GM21526 (cell line): ENCODE measurements around the gene TRNT1.
A peak's percentile ranks its signal among the peaks of the same experiment; 100 is the strongest.

Experiments
- ATAC-seq: cut with Tn5 transposase; IDR thresholded peaks from one replicate; pipeline ENCODE4 v1.9.1; 2021; ENCODE audit warnings: moderate library complexity; ENCODE audit not compliant: unreplicated experiment, low FRiP score

TRNT1 gene

DNA sequence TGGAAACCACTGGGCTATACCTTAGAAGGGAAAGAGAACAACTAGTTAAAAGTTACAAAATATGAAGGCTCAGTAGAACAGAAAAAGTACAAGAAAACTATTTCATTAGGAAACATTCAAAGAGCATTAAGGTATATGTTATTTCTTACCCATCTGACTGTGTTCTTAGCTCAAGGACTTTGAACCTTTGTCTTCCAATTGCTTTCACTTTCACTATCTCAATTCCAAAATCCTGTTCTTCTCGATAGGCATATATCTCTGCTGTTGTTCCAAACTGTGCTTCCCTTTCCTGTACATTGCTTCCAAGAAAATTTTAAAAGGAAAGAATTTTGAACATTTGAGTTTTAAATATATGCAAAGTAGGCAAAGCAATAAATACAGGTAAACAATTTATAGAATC, 45.9 kb downstream of the TRNT1 start:
- no peak for ATAC-seq

- no peak for ATAC-seq
Measured at GRCh38 chr3:3177861-3178497, 51.2 kb downstream of the TRNT1 start.

DNA sequence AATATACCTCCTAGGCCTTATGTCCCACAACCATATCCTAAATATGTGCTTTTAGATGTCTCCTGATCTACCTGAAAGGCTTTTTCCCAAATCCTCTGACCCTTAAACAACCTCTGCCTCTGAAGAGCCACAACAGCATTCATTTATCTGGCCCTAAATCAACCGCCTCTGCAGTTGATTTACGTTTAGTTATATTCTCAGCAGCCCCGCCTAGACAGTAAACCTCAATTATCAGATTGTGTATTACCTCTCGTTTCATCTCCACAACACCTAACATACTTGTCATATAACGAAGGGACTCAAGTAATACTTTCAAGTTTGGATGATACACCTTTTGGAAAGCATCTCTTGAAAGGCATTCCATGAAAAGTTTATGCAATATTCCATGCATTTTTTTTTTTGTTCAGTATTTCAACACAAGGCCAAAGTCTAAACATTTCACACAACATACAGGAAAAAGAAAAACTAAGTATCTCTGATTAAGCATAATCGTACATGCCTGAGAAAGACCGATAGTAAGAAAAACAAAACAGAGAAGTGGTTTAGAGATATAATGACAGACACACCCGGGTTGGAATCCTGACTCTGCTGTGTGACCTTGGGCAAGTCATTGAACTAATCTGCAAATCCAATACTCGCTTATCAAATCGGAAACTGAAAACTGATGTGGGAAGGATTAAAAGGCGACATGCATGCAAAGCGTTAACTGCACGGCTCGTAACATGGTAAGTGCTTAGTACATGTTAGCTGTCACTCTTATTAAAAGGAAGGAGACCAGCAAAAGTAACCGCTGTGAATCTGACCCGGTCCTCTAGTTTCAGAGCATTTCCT, 52.0 kb downstream of the TRNT1 start:
- peak; percentile 2 for ATAC-seq

- peak; percentile 99 for ATAC-seq
Measured at GRCh38 chr3:3179407-3180094, 52.8 kb downstream of the TRNT1 start, which contains the start of gene CRBN. Gene CRBN (minus strand): TSS chr3:3179691. CDS start chr3:3179687, 4 bp downstream.

DNA sequence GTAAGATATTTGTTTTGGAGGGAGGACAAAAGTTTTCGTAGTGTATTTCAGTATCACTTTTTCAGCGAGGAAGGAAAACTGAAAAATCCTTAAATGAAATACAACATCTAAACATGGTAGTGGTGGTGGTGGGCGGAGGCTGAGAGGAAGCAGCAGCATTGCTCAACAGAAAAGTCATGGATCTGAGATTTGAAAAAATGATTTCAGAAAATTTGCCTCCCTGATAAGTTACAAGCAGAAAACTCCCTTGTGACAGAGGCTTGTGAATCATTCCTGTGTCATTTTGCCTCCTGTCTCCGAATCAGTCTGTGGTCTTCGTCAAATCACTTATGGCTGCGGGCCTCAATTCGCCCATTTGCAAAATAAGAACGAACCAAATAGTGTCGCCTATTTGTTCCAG, 53.7 kb downstream of the TRNT1 start:
- ATAC-seq: no peak

DNA sequence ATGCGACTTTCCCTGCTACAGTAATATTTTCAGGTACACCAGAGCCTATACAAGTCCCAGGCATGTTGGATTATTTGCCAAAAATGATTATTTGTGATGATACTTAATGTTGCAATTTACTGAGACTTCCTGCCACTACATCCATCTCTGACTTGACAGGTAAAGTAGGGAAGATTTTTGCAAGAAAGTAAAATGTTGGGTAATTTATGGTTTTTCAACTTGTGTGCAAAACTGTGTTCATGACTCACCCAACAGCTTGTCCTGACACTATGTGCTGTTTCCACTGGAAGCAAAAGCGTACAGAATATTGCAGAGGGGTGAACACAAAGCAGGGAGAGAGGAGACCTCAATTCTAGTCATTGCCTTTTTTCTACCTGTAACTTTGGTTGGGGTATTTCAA, 58.1 kb downstream of the TRNT1 start:
- ATAC-seq: no peak

- ATAC-seq: no peak
Measured at GRCh38 chr3:3189102-3189727, 62.5 kb downstream of the TRNT1 start.

DNA sequence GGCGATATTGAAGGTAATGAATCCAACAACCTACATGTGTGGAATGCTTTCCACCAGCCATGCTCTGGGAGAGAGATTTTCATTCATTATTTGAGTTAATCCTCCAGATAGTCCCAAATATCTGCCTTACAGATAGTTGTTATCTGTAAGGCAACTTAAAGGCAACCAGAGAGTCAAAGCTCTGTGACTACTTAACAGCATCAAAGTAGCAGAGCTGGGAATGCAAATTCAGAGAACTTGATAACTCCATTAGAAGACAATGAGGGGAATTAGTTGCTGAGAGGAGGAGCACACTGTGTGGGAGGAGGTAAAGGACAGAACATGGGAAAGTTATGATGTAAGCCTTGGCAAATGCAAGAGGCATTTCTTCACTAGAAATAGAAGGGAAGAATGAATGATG, 63.2 kb downstream of the TRNT1 start:
- no peak for ATAC-seq

GRCh38 chr3:3191675-3192285, 65.0 kb downstream of the TRNT1 start:
- ATAC-seq: no peak

DNA sequence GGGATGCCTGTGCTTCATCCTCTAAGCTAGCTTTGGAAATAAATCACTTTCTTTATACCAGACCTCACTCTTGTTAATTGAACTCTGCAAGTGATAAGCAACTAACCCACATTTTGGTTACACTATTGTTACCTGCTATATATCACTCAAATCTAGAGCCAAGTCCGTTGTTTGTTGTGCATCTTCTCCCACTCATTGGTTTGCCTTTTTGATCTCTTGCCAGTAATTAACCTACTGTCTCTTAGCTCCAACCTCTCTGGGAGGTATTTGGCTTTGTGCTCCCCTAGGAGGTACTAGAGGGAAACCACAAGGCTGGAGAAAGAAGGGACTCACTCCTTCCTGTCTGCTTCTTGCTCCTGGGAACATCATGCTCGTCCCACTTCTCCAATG, 65.5 kb downstream of the TRNT1 start:
- no peak for ATAC-seq

DNA sequence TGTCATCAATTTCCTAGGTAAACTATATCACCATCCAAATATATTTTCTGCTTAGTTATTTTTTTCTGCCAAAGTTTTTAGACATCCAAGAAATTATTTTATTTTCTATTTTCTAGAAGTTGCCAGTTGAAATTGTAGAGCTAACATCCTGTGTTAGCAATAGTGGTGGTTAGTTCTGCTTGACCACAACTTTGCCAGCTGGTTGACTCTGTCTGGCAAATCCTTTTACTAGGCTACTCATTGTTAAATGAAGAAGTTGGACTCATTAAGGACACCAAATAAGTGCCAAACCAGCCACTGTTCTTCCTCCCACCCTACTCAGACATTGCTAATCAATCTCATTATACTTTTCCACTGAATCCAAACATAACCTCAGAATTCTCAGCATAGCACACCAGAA, 68.1 kb downstream of the TRNT1 start:
- ATAC-seq: no peak

DNA sequence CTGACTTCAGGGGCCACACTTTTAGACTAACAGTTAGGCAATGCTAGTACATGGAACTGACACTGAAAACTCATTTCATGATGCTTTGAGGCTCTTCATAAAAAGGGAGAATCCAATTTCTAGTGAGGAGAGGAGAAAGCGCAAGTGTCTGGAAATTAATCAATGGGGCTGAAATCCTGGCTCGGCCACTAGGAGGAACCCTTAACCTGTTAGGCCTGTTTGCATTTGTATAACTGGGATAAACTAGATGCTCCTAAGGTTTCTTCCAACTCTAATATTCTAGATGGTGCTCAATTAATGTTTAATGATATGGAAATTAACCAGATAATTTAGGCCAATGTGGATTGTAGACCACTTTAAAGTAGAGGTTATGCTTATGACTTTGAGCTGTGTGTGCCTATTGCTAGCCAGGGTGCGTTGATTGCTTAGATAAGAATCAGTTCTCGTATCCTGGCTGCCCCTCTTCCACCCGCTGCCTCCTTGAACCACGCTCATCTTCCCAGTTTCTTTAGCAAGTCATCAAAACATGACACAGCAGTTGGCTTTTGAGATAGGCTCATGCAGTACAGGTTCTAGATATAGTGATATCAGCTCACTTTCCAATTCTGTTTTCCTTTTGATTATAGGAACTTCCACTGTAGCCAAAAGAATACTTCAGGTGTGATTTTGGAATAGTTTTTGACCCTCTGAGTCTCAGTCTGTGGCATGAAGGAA, 69.6 kb downstream of the TRNT1 start:
- ATAC-seq: no peak
